SK-N-SH (cell line): ENCODE data around the gene ANKRD10. TPM values are rescaled to one million over a fixed set of nuclear protein-coding genes. Genes with fewer than 3 reads are reported as not detected.

Experiments used
- CTCF ChIA-PET: fragments of 300-600, 350-600 bp; formaldehyde crosslinking; extraction: SDS; loops from one replicate; lab custom pipeline; 2021; lab: Yijun Ruan, JAX
- POLR2A ChIA-PET: fragments of 350-600 bp; sonication (Branson Sonifier 250); formaldehyde crosslinking; extraction: SDS; loops from one replicate; lab custom pipeline; 2020; ENCODE audit warnings: antibody characterized with exemption, inconsistent platforms; lab: Yijun Ruan, JAX
- DNase-seq: peaks from one replicate; pipeline ENCODE4 v3.0.0; 2012
- H2AFZ ChIP-seq: fragments of 200-600 bp; sonication (generic); 2 replicates; pipeline ENCODE4 v1.8.1; 2016; ENCODE audit warnings: antibody characterized with exemption, mild to moderate bottlenecking, low read depth
- H3F3A ChIP-seq: fragments of 200-600 bp; sonication (generic); replicated peaks from 2 replicates; pipeline ENCODE3; 2016; ENCODE audit warnings: antibody characterized with exemption, mild to moderate bottlenecking; ENCODE audit not compliant: insufficient read depth
- H3K27ac ChIP-seq, 2 experiments: fragments of 200-500 bp in 1 of 2; fragments of 200-600 bp in 1 of 2; sonication (Bioruptor generic) in 1 of 2; sonication (generic), shearing (Covaris generic) in 1 of 2; 2 replicates each; pipeline versions ENCODE4 v1.5.1 to v1.6.1; 2014 to 2016; ENCODE audit warnings: low read depth in 2 of 2, inconsistent platforms in 1 of 2, low read length in 1 of 2, mild to moderate bottlenecking in 1 of 2, mixed read lengths in 1 of 2
- H3K27me3 ChIP-seq: fragments of 200-600 bp; sonication (generic), shearing (Covaris generic); 2 replicates; pipeline ENCODE4 v1.6.1; 2016; ENCODE audit warnings: mixed run types; ENCODE audit not compliant: insufficient read depth
- H3K36me3 ChIP-seq, 2 experiments: fragments of 200-500 bp in 1 of 2; fragments of 200-600 bp in 1 of 2; sonication (Bioruptor generic) in 1 of 2; sonication (generic) in 1 of 2; replicated peaks in 1 of 2; 2 replicates each; pipeline versions ENCODE3 to v1.5.1; 2014 to 2016; ENCODE audit warnings: low read length in 1 of 2, mild to moderate bottlenecking in 1 of 2; ENCODE audit not compliant: insufficient read depth in 2 of 2, control insufficient read depth in 1 of 2
- H3K4me1 ChIP-seq, 2 experiments: fragments of 200-500 bp in 1 of 2; fragments of 200-600 bp in 1 of 2; sonication (Bioruptor generic) in 1 of 2; sonication (generic), shearing (Covaris generic) in 1 of 2; 2 replicates each; pipeline versions ENCODE4 v1.5.1 to v1.6.1; 2014 to 2016; ENCODE audit warnings: low read depth in 1 of 2, low read length in 1 of 2, mixed run types in 1 of 2; ENCODE audit not compliant: insufficient read depth in 2 of 2, control insufficient read depth in 1 of 2
- H3K4me2 ChIP-seq: fragments of 200-600 bp; sonication (generic), shearing (Covaris generic); 2 replicates; pipeline ENCODE4 v1.6.1; 2017; ENCODE audit warnings: mixed run types
- H3K4me3 ChIP-seq, 2 experiments: fragments of 200-500 bp in 1 of 2; fragments of 200-600 bp in 1 of 2; sonication (Bioruptor generic) in 1 of 2; sonication (generic), shearing (Covaris generic) in 1 of 2; 2 replicates each; pipeline versions ENCODE4 v1.5.1 to v1.8.1; 2014 to 2016; ENCODE audit warnings: low read depth in 2 of 2, inconsistent platforms in 1 of 2, low read length in 1 of 2, mild to moderate bottlenecking in 1 of 2, mixed read lengths in 1 of 2, moderate library complexity in 1 of 2
- H3K79me2 ChIP-seq: fragments of 200-600 bp; sonication (generic); 2 replicates; pipeline ENCODE4 v1.8.1; 2017; ENCODE audit warnings: mild to moderate bottlenecking; ENCODE audit not compliant: insufficient read depth
- H3K9ac ChIP-seq: fragments of 200-600 bp; sonication (generic); 2 replicates; pipeline ENCODE4 v1.6.1; 2017; ENCODE audit warnings: mixed run types
- H3K9me2 ChIP-seq: fragments of 200-600 bp; sonication (generic); 2 replicates; pipeline ENCODE4 v1.6.1; 2017; ENCODE audit warnings: mixed run types
- H3K9me3 ChIP-seq: fragments of 200-600 bp; sonication (generic); 2 replicates; pipeline ENCODE4 v1.6.1; 2017; ENCODE audit warnings: mixed run types, mild to moderate bottlenecking, moderate library complexity
- H4K20me1 ChIP-seq: fragments of 200-600 bp; sonication (generic); 2 replicates; pipeline ENCODE4 v1.6.1; 2017; ENCODE audit warnings: mild to moderate bottlenecking, mixed run types; ENCODE audit not compliant: insufficient read depth
- CHD2 ChIP-seq: fragments of 150-350 bp; IDR thresholded peaks from 2 replicates; pipeline ENCODE4 v1.6.1; 2018; ENCODE audit warnings: low read length; ENCODE audit not compliant: partially characterized antibody
- FOXJ3 ChIP-seq: sonication (generic); formaldehyde crosslinking; IDR thresholded peaks from 2 replicates; pipeline ENCODE4 v1.5.1; 2020; ENCODE audit warnings: mild to moderate bottlenecking, missing genetic modification reagents
- FOXM1 ChIP-seq: IDR thresholded peaks from 2 replicates; pipeline ENCODE4 v1.4.0; 2012; ENCODE audit warnings: low read depth, mild to moderate bottlenecking
- GABPA ChIP-seq: IDR thresholded peaks from 2 replicates; pipeline ENCODE4 v1.4.0; 2012; ENCODE audit warnings: low read depth, mild to moderate bottlenecking
- MEF2A ChIP-seq: IDR thresholded peaks from 2 replicates; pipeline ENCODE4 v1.4.0; 2012; ENCODE audit warnings: low read depth, borderline replicate concordance
- NRF1 ChIP-seq: IDR thresholded peaks from 2 replicates; pipeline ENCODE4 v1.6.1; 2012; ENCODE audit warnings: low read depth, mild to moderate bottlenecking, low read length
- POLR2AphosphoS5 ChIP-seq: IDR thresholded peaks from 2 replicates; pipeline ENCODE4 v1.6.1; 2012; ENCODE audit warnings: low read depth, low read length
- RCOR1 ChIP-seq: fragments of 150-350 bp; IDR thresholded peaks from 2 replicates; pipeline ENCODE4 v1.6.1; 2017; ENCODE audit warnings: antibody characterized with exemption, low read length
- RXRA ChIP-seq: IDR thresholded peaks from 2 replicates; pipeline ENCODE4 v1.4.0; 2012; ENCODE audit warnings: low read depth, mild to moderate bottlenecking, borderline replicate concordance
- TAF1 ChIP-seq: IDR thresholded peaks from 2 replicates; pipeline ENCODE4 v1.6.1; 2012; ENCODE audit warnings: low read depth, mild to moderate bottlenecking, low read length, moderate library complexity, borderline replicate concordance
- TCF12 ChIP-seq: IDR thresholded peaks from 2 replicates; pipeline ENCODE4 v1.4.0; 2012
- YY1 ChIP-seq: IDR thresholded peaks from 2 replicates; pipeline ENCODE4 v1.4.0; 2012; ENCODE audit warnings: low read depth, mild to moderate bottlenecking
- WGBS: methylation state at CpG from one replicate; pipeline ENCODE4 v1.1.6; 2017; ENCODE audit warnings: low lambda C conversion rate; 5-methylcytosine and 5-hydroxymethylcytosine counted together
- polyA plus RNA-seq, 3 experiments: library from polyadenylated mRNA; depleted of rRNA; stranded (reverse); fragments of >200 nt; gene quantifications; 2 replicates each; pipeline ENCODE4 v1.2.3, GENCODE V29; 2012
- TF ChIP-seq, protein P1 (sequence below): IDR thresholded peaks from 2 replicates; pipeline ENCODE4 v1.4.0; 2012; ENCODE audit warnings: low read depth, borderline replicate concordance
- TF ChIP-seq, protein P2 (sequence below): fragments of 150-350 bp; IDR thresholded peaks from 2 replicates; pipeline ENCODE4 v1.6.1; 2016; ENCODE audit warnings: mild to moderate bottlenecking, low read depth, low read length
- TF ChIP-seq, protein P3 (sequence below): IDR thresholded peaks from 2 replicates; pipeline ENCODE4 v1.6.1; 2012; ENCODE audit warnings: mild to moderate bottlenecking, low read depth, low read length, moderate library complexity
- TF ChIP-seq, protein P4 (sequence below): IDR thresholded peaks from 2 replicates; pipeline ENCODE4 v1.4.0; 2012; ENCODE audit warnings: low read depth, borderline replicate concordance

The ANKRD10 gene
- polyA plus RNA-seq, 1 of the 3 experiments (the other 2 are of a cell fraction): 53.2 TPM

DNA sequence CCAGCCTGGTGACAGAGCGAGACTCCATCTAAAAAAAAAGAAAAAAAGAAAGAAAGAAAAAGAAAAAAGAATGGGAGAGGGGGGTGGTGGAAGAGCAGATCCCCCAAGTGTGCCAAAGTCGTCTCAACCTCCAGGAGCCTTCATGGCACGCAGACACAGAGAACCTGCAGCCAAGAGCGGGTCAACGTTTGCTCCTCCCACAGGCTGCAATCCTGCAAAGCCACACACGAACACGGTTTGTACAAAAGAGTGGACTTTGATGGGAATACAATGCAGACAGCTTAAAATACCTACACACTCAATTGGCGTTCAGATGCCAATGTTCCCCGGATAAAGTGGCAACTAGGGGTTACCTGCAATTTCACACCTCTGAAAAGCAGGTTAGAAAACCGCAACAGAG lies 29.4 kb downstream of the ANKRD10 start:
- Histone ChIP-seq H3K27ac (no peak overlapping the region), H2AFZ (no peak overlapping the region), H4K20me1 (no peaks in the 10 kb centered on the region), H3K4me1 (peaks cover 0 to 5% of the 10 kb centered on the region in 2 experiments; a peak in 1 of 4 replicates), H3K9ac (no peak overlapping the region), H3F3A (no peaks in the 10 kb centered on the region), H3K4me3 (no peak overlapping the region), H3K9me2 (no peaks in the 10 kb centered on the region), H3K27me3 (no peaks in the 10 kb centered on the region), H3K4me2 (no peak overlapping the region), H3K79me2 (no peaks in the 10 kb centered on the region), H3K36me3 (peaks cover 4 to 5% of the 10 kb centered on the region in 2 experiments), H3K9me3 (no peaks in the 10 kb centered on the region)
- WGBS: 94% methylated on average over 10 of the region's 10 CpGs
- ChIA-PET CTCF (no interaction called here), POLR2A (no interaction called here)
- no peak for DNase-seq
- TF ChIP-seq YY1 (no peak), NRF1 (no peak), FOXJ3 (CRISPR knock-in tag) (no peak), FOXM1 (no peak), RXRA (no peak), POLR2AphosphoS5 (no peak), CHD2 (no peak), MEF2A (no peak), RCOR1 (no peak), GABPA (no peak), TAF1 (no peak), TCF12 (no peak)
- TF ChIP-seq, protein P1, sequence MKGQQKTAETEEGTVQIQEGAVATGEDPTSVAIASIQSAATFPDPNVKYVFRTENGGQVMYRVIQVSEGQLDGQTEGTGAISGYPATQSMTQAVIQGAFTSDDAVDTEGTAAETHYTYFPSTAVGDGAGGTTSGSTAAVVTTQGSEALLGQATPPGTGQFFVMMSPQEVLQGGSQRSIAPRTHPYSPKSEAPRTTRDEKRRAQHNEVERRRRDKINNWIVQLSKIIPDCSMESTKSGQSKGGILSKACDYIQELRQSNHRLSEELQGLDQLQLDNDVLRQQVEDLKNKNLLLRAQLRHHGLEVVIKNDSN: no peak
- TF ChIP-seq, protein P2, sequence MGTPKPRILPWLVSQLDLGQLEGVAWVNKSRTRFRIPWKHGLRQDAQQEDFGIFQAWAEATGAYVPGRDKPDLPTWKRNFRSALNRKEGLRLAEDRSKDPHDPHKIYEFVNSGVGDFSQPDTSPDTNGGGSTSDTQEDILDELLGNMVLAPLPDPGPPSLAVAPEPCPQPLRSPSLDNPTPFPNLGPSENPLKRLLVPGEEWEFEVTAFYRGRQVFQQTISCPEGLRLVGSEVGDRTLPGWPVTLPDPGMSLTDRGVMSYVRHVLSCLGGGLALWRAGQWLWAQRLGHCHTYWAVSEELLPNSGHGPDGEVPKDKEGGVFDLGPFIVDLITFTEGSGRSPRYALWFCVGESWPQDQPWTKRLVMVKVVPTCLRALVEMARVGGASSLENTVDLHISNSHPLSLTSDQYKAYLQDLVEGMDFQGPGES: no peak
- TF ChIP-seq, protein P3, sequence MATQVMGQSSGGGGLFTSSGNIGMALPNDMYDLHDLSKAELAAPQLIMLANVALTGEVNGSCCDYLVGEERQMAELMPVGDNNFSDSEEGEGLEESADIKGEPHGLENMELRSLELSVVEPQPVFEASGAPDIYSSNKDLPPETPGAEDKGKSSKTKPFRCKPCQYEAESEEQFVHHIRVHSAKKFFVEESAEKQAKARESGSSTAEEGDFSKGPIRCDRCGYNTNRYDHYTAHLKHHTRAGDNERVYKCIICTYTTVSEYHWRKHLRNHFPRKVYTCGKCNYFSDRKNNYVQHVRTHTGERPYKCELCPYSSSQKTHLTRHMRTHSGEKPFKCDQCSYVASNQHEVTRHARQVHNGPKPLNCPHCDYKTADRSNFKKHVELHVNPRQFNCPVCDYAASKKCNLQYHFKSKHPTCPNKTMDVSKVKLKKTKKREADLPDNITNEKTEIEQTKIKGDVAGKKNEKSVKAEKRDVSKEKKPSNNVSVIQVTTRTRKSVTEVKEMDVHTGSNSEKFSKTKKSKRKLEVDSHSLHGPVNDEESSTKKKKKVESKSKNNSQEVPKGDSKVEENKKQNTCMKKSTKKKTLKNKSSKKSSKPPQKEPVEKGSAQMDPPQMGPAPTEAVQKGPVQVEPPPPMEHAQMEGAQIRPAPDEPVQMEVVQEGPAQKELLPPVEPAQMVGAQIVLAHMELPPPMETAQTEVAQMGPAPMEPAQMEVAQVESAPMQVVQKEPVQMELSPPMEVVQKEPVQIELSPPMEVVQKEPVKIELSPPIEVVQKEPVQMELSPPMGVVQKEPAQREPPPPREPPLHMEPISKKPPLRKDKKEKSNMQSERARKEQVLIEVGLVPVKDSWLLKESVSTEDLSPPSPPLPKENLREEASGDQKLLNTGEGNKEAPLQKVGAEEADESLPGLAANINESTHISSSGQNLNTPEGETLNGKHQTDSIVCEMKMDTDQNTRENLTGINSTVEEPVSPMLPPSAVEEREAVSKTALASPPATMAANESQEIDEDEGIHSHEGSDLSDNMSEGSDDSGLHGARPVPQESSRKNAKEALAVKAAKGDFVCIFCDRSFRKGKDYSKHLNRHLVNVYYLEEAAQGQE: no peak
- TF ChIP-seq, protein P4, sequence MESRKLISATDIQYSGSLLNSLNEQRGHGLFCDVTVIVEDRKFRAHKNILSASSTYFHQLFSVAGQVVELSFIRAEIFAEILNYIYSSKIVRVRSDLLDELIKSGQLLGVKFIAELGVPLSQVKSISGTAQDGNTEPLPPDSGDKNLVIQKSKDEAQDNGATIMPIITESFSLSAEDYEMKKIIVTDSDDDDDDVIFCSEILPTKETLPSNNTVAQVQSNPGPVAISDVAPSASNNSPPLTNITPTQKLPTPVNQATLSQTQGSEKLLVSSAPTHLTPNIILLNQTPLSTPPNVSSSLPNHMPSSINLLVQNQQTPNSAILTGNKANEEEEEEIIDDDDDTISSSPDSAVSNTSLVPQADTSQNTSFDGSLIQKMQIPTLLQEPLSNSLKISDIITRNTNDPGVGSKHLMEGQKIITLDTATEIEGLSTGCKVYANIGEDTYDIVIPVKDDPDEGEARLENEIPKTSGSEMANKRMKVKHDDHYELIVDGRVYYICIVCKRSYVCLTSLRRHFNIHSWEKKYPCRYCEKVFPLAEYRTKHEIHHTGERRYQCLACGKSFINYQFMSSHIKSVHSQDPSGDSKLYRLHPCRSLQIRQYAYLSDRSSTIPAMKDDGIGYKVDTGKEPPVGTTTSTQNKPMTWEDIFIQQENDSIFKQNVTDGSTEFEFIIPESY: no peak
